NCI-H526 (cell line): Measurements from ENCODE around the gene CACNA2D3.
"Not testable (repeated sequence)": the region's sequence is repeated elsewhere in the genome, so short reads cannot be mapped to it uniquely, and the experiment has no call there.

Source experiments
- DNase-seq, 2 experiments: peaks; one replicate each; lab custom pipeline; 2025; lab: John Stamatoyannopoulos, UW

The CACNA2D3 gene

GRCh38 chr3:54964081-54964480, 841.7 kb downstream of the CACNA2D3 start:
- no peak for DNase-seq

GRCh38 chr3:54965746-54966145, 843.4 kb downstream of the CACNA2D3 start:
- DNase-seq, result no peak

GRCh38 chr3:54966979-54967378, 844.6 kb downstream of the CACNA2D3 start:
- no peak for DNase-seq

- no peak for DNase-seq
These were observed 845.4 kb downstream of the CACNA2D3 start for GRCh38 chr3:54967731-54968161.

DNA sequence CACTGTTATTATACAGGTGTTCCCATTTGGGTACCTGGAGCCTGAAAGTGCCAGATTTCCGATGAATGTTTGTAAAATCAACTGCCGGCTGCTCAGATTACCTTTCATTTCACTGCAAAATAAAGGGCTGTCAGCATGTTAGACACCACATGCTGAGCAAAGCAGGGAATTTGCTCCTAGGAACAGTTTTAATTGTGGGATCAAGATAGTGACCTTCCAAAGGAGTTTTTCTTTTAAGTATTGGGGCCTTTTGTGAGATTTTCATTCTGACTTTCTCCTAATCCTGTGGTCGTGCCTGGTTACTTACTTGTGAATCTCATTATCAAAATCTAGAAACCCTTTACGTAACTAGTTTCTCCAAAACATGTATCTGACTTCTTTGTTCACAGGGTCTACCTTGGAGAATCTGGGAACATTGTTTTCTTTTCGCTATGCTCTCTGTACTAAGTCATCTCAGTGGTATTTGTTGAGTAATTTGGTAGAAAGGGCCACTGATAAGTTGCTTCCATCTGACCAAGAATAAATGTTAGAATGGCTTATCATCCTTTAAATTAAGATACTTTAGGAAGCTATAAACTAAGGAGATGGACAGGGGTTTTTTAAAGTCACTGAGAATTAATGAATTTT, 846.3 kb downstream of the CACNA2D3 start:
- DNase-seq, result no peak

- DNase-seq, result no peak
These were observed 847.3 kb downstream of the CACNA2D3 start for GRCh38 chr3:54969652-54970051.

- DNase-seq, result no peak
These were observed 848.5 kb downstream of the CACNA2D3 start for GRCh38 chr3:54970895-54971294.

- no peak for DNase-seq
These were observed 855.1 kb downstream of the CACNA2D3 start for GRCh38 chr3:54977439-54977838.

DNA sequence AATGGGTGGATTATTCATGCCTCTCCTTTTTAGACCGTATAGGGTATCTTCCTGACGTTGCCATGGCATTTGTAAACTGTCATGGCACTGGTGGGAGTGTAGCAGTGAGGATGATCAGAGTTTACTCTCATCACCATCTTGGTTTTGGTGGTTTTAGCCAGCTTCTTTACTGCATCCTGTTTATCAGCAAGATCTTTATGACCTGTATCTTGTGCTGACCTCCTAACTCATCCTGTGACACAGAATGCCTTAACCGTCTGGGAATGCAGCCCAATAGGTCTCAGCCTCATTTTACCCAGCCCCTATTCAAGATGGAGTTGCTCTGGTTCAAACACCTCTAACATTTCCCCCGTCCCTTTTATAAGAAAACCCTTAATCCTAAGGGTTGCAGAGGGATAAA, 855.6 kb downstream of the CACNA2D3 start:
- DNase-seq, result not testable (repeated sequence)

DNA sequence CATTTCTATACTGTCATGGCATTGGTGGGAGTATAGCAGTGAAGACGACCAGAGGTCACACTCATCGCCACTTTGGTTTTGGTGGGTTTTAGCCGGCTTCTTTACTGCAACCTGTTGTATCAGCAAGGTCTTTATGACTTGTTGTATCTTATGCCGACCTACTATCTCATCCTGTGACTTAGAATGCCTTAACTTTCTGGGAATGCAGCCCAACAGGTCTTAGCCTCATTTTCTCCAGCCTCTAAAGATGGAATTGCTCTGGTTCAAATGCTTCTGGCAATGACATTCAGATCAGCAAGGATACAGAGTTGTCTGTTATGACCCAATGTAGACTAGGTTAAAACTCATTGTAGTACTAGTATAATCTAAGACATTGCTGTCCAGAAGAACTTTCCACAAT, 860.5 kb downstream of the CACNA2D3 start:
- DNase-seq, result no peak

GRCh38 chr3:54983266-54984099, 861.1 kb downstream of the CACNA2D3 start:
- no peak for DNase-seq

DNA sequence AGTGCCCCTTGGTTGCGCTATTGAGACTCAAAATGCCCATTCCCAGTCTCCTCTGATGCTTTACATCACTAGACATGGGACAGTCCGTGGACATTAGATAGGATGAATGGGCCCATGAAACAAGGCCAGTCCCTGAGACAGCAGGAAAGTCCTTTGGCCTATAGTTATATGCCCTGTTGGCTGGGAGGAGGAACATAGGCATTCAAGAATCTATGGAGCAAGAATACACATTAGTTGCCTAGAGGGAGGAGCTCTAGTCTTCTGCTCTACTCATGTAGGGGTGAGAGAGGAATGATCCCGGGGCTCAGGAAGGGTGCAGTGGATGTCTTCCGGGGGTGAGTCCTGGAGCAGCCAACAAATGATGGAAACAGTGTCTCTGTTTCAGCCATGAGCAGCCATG, 863.5 kb downstream of the CACNA2D3 start:
- DNase-seq, result no peak

DNA sequence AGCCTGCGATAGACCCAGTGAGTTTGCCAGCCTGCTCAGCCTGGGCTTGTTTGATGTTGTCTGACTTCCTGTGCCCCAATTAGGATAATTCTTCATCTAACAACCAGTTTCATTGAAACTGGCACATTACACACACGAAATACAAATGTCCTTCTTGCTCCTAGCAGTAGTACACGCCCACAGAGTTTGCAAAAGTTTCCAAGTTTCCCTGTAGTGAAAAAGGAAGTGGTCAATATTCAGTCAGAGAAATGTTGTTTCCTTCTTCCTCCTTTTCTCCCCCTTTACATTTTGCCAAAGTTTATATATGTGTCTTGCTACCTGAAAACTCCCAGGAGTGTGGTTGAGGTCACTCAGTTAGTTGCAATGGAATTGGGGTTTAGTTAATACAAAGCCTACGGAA, 863.9 kb downstream of the CACNA2D3 start:
- DNase-seq, result no peak

DNA sequence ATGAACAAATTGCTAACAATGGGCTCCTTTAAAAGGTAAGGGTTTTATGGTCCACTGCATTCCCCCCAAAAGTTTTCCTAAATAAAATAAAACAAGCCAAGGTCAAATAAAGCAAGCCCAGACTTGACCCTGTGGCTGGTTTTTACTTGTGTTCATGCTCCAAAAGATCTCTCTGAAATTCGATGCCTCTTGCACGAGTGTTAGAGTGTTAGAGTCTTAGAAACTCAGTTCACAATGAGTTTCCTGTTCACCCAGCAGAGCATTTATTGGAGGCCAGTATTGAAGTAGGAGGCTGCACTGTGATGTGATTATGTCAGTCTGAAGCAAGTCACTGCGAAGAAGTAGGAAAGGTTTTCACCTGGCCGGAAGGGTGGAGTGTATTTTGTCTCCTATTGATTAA, 865.4 kb downstream of the CACNA2D3 start:
- peak; percentile 14 to 29 for DNase-seq

GRCh38 chr3:54988302-54988837, 866.0 kb downstream of the CACNA2D3 start:
- no peak for DNase-seq

DNA sequence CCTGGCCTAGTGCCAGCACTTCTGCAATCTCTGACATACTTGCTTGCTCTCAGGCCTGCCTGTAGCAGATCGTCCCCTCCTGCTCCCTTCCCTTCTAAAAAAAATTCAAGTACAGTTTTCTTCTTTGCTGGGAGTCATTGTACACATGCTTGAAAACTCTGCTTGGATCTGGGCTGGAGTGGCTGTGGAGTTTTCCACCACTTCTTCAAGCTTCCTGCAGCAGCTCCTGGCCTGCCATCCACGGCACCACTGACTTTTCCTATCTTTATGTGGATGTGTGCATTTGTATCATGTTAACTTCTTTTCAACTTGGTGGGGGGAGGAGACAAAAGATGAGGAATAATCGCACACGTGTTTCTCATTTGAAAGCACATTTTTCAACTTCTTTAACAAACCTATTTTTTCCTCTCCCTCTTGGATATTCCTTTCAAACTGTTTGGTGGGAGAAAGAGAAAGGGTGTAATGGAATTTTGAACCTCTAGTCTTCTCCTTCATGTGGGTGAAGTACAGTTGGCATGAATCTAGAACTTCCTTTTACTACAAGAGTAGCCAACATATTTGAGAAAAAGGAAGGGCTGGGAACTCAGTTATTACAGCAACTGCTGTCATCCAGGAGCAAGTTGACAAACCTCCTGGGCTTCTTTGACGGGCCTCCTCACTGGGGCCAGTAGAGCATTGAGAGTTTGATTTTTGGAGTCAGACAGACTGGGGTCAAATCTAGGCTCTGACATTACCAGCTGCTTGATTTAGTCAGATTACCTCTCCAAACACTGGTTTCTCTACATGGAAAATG, 866.7 kb downstream of the CACNA2D3 start:
- no peak for DNase-seq

DNA sequence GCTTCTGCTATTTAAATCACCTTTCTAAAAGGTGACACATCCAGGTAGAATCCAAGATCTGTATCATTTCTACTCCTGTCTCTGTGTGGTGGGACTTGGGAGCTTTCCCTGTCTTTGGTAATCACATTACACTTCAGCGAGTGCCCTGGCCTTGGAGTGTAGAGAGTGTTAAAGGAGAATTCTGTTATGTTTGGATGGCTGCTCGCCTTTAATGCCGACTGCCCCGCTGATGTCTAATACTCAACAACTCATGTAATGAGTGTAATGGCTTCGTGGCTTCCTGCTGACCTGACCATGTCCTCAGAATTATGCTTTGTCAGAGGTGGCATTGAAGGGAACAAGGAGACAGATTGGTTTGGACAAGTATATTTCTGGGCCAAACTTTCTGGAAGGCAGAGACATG, 871.8 kb downstream of the CACNA2D3 start:
- no peak for DNase-seq

GRCh38 chr3:54999159-54999558, 876.8 kb downstream of the CACNA2D3 start:
- DNase-seq, result no peak

DNA sequence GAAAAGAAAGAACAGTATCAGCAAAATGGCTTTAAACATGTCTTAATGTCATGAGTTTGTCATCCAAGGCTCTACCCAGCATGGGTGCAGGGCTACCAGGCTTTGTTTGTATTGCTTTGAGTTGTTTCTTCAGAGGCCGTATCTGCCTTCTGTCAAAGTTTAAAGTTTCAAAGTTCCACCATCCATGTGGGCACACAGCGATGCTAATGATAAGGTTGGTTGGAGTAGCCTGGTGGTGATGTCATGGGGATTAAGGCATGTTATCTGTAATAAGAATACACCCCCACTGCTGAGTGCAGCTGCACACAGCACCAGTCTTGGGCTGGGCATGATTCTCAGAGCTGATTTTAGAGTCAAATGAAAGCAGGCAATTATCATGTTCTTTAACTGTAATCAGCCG, 877.5 kb downstream of the CACNA2D3 start:
- peak in 1 of 2 experiments; percentile 38 for DNase-seq

- DNase-seq, result no peak
These were observed 878.2 kb downstream of the CACNA2D3 start for GRCh38 chr3:55000546-55000945.

GRCh38 chr3:55000953-55001352, 878.6 kb downstream of the CACNA2D3 start:
- no peak for DNase-seq

GRCh38 chr3:55002416-55002930, 880.1 kb downstream of the CACNA2D3 start:
- no peak for DNase-seq
